Measurements from ENCODE around the gene BCL11B.
"Not testable (repeated sequence)": the region's sequence is repeated elsewhere in the genome, so short reads cannot be mapped to it uniquely, and the experiment has no call there.

Gene BCL11B

GRCh38 chr14:99186956-99187690, 84.9 kb downstream of the BCL11B start:
- TF ChIP-seq CTCF (IDR thresholded peaks at IDR 0.05; ENCODE audit: low read depth, low read length, missing control alignments), result no peak
- no peak overlapping the region for H3K4me3 ChIP-seq (ENCODE audit: low read depth, low read length)
- in situ Hi-C loops (cut with HindIII; ENCODE audit: low sequenced_read_pairs), result no loop called here
- no peak for DNase-seq (ENCODE audit: low read depth)

- H3K4me3 ChIP-seq (ENCODE audit: low read depth, low read length); in situ Hi-C loops (cut with HindIII; ENCODE audit: low sequenced_read_pairs); DNase-seq (ENCODE audit: low read depth): not testable (repeated sequence)
These were observed 85.7 kb downstream of the BCL11B start for GRCh38 chr14:99186336-99186735.

- DNase-seq (ENCODE audit: low read depth), result no peak
- in situ Hi-C loops (cut with HindIII; ENCODE audit: low sequenced_read_pairs), result no loop called here
- H3K4me3 ChIP-seq (ENCODE audit: low read depth, low read length), result no peak overlapping the region
- TF ChIP-seq CTCF (IDR thresholded peaks at IDR 0.05; ENCODE audit: low read depth, low read length, missing control alignments), result no peak
These were observed 86.4 kb downstream of the BCL11B start for GRCh38 chr14:99185436-99186068.

GRCh38 chr14:99183716-99184115, 88.3 kb downstream of the BCL11B start:
- DNase-seq (ENCODE audit: low read depth), result no peak
- in situ Hi-C loops (cut with HindIII; ENCODE audit: low sequenced_read_pairs), result no loop called here
- H3K4me3 ChIP-seq (ENCODE audit: low read depth, low read length), result no peak overlapping the region
- no peak for TF ChIP-seq CTCF (IDR thresholded peaks at IDR 0.05; ENCODE audit: low read depth, low read length, missing control alignments)

GRCh38 chr14:99183311-99183710, 88.7 kb downstream of the BCL11B start:
- in situ Hi-C loops (cut with HindIII; ENCODE audit: low sequenced_read_pairs), result no loop called here
- no peak for DNase-seq (ENCODE audit: low read depth)
- no peak overlapping the region for H3K4me3 ChIP-seq (ENCODE audit: low read depth, low read length)
- no peak for TF ChIP-seq CTCF (IDR thresholded peaks at IDR 0.05; ENCODE audit: low read depth, low read length, missing control alignments)

GRCh38 chr14:99182548-99183250, 89.3 kb downstream of the BCL11B start:
- no peak overlapping the region for H3K4me3 ChIP-seq (ENCODE audit: low read depth, low read length)
- TF ChIP-seq CTCF (IDR thresholded peaks at IDR 0.05; ENCODE audit: low read depth, low read length, missing control alignments), result no peak
- DNase-seq (ENCODE audit: low read depth), result no peak
- in situ Hi-C loops (cut with HindIII; ENCODE audit: low sequenced_read_pairs), result no loop called here
